Fibroblast of lung (primary cell): ENCODE measurements around the gene FILIP1L.

Source experiments
- EZH2 ChIP-seq: IDR thresholded peaks from 2 replicates; pipeline ENCODE4 v1.5.1; 2012; ENCODE audit warnings: low read length, control low read depth, mild to moderate bottlenecking; ENCODE audit errors: missing control alignments
- TF ChIP-seq, protein P1 (sequence below), 2 donors: IDR thresholded peaks in 1 of 2; conservative IDR thresholded peaks in 1 of 2; 1 replicate in 1 of 2; 2 replicates in 1 of 2; pipeline ENCODE4 v1.5.1; 2011 to 2012; ENCODE audit warnings: low read length in 2 of 2, control low read depth in 1 of 2, inconsistent platforms in 1 of 2, low read depth in 1 of 2, mild to moderate bottlenecking in 1 of 2

DNA sequence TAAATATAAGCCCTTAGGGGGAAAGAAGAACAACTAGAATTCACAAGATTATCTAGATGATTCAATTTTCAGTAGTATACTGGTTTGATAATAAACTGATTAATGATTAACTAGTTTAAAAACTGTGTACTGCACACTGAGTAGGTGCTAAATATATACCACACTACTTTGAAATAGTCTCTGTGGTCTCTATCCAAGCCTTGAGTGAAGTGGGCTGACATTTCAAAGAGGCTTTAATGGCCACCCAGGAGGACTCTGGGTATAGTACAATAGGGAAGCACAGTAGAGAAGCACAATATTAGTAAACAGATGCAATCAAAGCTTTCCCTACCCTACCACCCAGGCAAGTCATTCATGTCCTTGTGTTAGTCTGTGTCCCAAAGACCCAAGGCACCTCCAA is 46.7 kb downstream of the FILIP1L start:
- TF ChIP-seq, protein P1, sequence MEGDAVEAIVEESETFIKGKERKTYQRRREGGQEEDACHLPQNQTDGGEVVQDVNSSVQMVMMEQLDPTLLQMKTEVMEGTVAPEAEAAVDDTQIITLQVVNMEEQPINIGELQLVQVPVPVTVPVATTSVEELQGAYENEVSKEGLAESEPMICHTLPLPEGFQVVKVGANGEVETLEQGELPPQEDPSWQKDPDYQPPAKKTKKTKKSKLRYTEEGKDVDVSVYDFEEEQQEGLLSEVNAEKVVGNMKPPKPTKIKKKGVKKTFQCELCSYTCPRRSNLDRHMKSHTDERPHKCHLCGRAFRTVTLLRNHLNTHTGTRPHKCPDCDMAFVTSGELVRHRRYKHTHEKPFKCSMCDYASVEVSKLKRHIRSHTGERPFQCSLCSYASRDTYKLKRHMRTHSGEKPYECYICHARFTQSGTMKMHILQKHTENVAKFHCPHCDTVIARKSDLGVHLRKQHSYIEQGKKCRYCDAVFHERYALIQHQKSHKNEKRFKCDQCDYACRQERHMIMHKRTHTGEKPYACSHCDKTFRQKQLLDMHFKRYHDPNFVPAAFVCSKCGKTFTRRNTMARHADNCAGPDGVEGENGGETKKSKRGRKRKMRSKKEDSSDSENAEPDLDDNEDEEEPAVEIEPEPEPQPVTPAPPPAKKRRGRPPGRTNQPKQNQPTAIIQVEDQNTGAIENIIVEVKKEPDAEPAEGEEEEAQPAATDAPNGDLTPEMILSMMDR (conservative IDR thresholded peaks at IDR 0.05 in 1 of 2, IDR thresholded peaks at IDR 0.05 in 1 of 2; ENCODE audit: low read depth in 1 of 2, low read length in 2 of 2) = no peak
- no peak for TF ChIP-seq EZH2
